Suprapubic skin (tissue), 4 donors: ENCODE results near the gene GYS2. TPM values are rescaled to one million over a fixed set of nuclear protein-coding genes. Genes with fewer than 3 reads are reported as not detected.

Source experiments
- DNase-seq, 2 donors: peaks; one replicate each; pipeline ENCODE4 v3.0.0-alpha.2; 2019; ENCODE audit warnings: low spot score in 2 of 2
- H3K27ac ChIP-seq: fragments of 200-600 bp; sonication (generic); one replicate; pipeline ENCODE4 v1.5.1; 2019
- H3K27me3 ChIP-seq: fragments of 200-600 bp; sonication (generic); one replicate; pipeline ENCODE4 v1.5.1; 2019
- H3K36me3 ChIP-seq: fragments of 200-600 bp; sonication (generic); one replicate; pipeline ENCODE4 v1.5.1; 2019
- H3K4me1 ChIP-seq: fragments of 200-600 bp; sonication (generic); one replicate; pipeline ENCODE4 v1.5.1; 2019
- H3K4me3 ChIP-seq: fragments of 200-600 bp; sonication (generic); one replicate; pipeline ENCODE4 v1.5.1; 2019; ENCODE audit warnings: mild to moderate bottlenecking
- H3K9me3 ChIP-seq: fragments of 200-600 bp; sonication (generic); one replicate; pipeline ENCODE4 v1.5.1; 2019
- EP300 ChIP-seq: sonication (generic); formaldehyde crosslinking; IDR thresholded peaks from one replicate; pipeline ENCODE4 v1.6.1; 2017; ENCODE audit warnings: antibody characterized with exemption
- POLR2A ChIP-seq, 2 donors: fragments of 450-650 bp; IDR thresholded peaks; one replicate each; pipeline ENCODE4 v1.6.1; 2017; ENCODE audit warnings: antibody characterized with exemption in 2 of 2, mild to moderate bottlenecking in 2 of 2, moderate library complexity in 2 of 2
- POLR2AphosphoS5 ChIP-seq, 3 donors: sonication (generic); formaldehyde crosslinking; IDR thresholded peaks; one replicate each; pipeline ENCODE4 v1.6.1; 2017; ENCODE audit warnings: antibody characterized with exemption in 3 of 3
- WGBS: methylation state at CpG from one replicate; pipeline ENCODE4 v1.1.5; 2018; 5-methylcytosine and 5-hydroxymethylcytosine counted together
- total RNA-seq, 4 donors: library from RNA; depleted of rRNA; stranded (reverse); fragments of >200 nt; gene quantifications; one replicate each; pipeline ENCODE4 v1.1.0, GENCODE V29; 2016
- TF ChIP-seq, protein P1 (sequence below), 2 donors: fragments of 200-600 bp in 1 of 2; fragments of 450-650 bp in 1 of 2; sonication (generic) in 1 of 2; IDR thresholded peaks; one replicate each; pipeline ENCODE4 v1.5.1; 2016 to 2019; ENCODE audit warnings: antibody characterized with exemption in 2 of 2, mild to moderate bottlenecking in 1 of 2, moderate library complexity in 1 of 2

The GYS2 gene
- total RNA-seq, 4 donors from 2014 or later: 0.32 TPM; not detected in 3

DNA sequence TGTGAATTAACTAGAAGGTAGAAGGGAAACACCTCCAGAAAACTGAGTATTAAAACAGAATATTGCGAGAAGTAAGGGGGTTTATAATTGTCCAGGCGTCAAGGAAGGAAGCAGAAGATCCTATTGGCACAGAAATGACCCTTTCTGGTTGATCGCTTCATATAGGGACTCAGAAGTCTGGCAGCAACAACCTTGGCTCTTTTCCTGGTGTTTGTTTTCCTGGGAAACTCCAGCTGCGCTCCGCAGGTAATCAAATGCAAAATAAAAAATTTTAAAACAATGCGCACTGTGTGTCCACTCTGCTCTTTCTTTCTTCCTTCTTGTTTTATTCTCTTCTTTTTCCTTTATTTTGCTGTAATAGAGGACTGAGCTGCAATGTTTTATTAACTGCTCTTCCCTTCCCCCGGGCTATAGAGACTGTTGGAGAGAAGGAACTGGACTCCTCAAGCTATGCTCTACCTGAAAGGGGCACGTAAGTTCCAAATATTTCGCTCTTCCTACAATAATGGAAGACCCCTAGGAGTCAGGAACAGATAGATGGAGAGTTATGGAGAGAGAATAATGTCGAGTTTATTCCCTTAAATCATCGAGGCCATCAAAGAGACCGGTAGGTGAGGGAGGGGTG, 77.8 kb downstream of the GYS2 start:
- no peaks in the 10 kb centered on the region for H3K9me3 ChIP-seq
- TF ChIP-seq, protein P1, sequence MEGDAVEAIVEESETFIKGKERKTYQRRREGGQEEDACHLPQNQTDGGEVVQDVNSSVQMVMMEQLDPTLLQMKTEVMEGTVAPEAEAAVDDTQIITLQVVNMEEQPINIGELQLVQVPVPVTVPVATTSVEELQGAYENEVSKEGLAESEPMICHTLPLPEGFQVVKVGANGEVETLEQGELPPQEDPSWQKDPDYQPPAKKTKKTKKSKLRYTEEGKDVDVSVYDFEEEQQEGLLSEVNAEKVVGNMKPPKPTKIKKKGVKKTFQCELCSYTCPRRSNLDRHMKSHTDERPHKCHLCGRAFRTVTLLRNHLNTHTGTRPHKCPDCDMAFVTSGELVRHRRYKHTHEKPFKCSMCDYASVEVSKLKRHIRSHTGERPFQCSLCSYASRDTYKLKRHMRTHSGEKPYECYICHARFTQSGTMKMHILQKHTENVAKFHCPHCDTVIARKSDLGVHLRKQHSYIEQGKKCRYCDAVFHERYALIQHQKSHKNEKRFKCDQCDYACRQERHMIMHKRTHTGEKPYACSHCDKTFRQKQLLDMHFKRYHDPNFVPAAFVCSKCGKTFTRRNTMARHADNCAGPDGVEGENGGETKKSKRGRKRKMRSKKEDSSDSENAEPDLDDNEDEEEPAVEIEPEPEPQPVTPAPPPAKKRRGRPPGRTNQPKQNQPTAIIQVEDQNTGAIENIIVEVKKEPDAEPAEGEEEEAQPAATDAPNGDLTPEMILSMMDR (IDR thresholded peaks at IDR 0.05): no peak
- TF ChIP-seq POLR2AphosphoS5 (IDR thresholded peaks at IDR 0.05) (no peak), POLR2A (IDR thresholded peaks at IDR 0.05) (no peak), EP300 (no peak)
- peaks cover 40% of the 10 kb centered on the region for H3K27me3 ChIP-seq
- H3K4me3 ChIP-seq: peak overlapping the region; percentile 55
- H3K4me1 ChIP-seq: peaks cover 13% of the 10 kb centered on the region
- H3K27ac ChIP-seq: no peak overlapping the region
- no peaks in the 10 kb centered on the region for H3K36me3 ChIP-seq
- DNase-seq: no peak
- WGBS: 35% methylated on average over 12 of the region's 12 CpGs

DNA sequence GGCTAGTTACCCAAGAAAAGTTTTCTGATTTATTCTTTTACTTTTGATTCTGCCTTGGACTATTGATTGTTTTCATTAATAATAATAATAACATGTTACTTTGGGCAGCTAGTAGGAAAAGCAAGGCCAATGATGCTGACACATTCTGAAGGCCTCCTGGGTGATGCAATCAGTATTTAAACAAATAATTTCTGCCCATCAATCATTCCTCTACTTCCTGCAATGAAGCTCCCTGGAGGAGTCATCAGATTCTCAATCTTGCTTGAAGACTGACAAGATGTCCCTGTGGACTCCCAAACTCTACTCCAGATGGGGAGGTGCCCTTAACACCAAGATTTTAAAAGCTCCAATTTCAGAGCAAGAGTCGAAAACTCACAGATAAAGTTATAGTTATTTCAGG, 78.6 kb downstream of the GYS2 start, which contains the start of gene SPX:
Gene SPX, plus strand, starts transcription at position 244 of the 400 bp plus-strand sequence. CDS start 177 bp downstream, outside the sequence.
- Histone ChIP-seq H3K27ac (no peak within 1 kb of the TSS), H3K4me3 (peak within 1 kb of the TSS; percentile 55), H3K9me3 (no peaks in the 10 kb centered on the region), H3K36me3 (no peaks in the 10 kb centered on the region), H3K4me1 (peaks cover 13% of the 10 kb centered on the region), H3K27me3 (peaks cover 40% of the 10 kb centered on the region)
- WGBS: 92% methylated on average over 1 of the region's 1 CpG
- DNase-seq: no peak
- TF ChIP-seq POLR2A (IDR thresholded peaks at IDR 0.05) (no peak), POLR2AphosphoS5 (IDR thresholded peaks at IDR 0.05) (no peak), EP300 (no peak)
- TF ChIP-seq, protein P1 (IDR thresholded peaks at IDR 0.05): no peak

DNA sequence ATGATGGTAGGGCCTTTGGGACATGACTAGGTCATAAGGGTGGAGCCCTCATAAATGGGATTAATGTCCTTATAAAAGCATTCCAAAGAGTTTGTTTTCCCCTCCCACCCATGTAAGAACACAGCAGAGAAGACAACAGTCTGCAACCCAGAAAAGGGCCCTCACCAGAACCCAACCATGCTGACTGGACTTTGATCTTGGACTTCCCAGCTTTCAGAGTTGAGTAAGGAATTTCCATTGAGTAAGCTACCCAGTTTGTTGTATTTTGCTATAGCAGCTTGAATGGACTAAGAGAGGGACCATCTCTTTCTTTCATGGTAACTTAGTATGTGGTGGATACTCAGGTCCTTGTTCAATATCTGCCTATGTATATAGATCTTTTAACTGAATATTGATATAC, 81.5 kb downstream of the GYS2 start:
- TF ChIP-seq POLR2A (IDR thresholded peaks at IDR 0.05) (no peak), EP300 (no peak), POLR2AphosphoS5 (IDR thresholded peaks at IDR 0.05) (no peak)
- TF ChIP-seq, protein P1 (IDR thresholded peaks at IDR 0.05): no peak
- Histone ChIP-seq H3K4me1 (peaks cover 13% of the 10 kb centered on the region), H3K4me3 (no peak overlapping the region), H3K36me3 (no peaks in the 10 kb centered on the region), H3K27ac (no peak overlapping the region), H3K27me3 (peaks cover 20% of the 10 kb centered on the region), H3K9me3 (no peaks in the 10 kb centered on the region)
- no peak for DNase-seq

DNA sequence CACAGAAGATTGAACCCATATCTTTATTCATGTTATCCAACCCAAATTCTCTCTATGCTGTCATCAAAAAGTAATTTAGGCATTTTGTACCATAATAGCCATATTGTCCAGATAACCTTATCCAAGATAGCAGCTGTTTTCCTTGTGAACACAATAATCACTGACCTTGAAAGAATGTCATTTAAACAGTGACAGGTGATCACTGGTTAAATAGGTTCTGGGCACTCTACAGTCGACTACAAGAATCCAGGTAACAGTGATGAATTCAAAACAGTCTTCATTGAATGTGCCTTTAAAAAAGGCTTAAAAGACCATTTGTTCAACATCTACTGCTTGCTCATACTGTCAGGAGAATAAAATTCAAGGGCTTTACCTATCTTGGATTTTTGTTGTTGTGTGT, 83.1 kb downstream of the GYS2 start:
- Histone ChIP-seq H3K27me3 (peaks cover 6% of the 10 kb centered on the region), H3K4me3 (no peak overlapping the region), H3K4me1 (no peaks in the 10 kb centered on the region), H3K27ac (no peak overlapping the region), H3K9me3 (no peaks in the 10 kb centered on the region), H3K36me3 (peaks cover 10% of the 10 kb centered on the region)
- TF ChIP-seq POLR2A (IDR thresholded peaks at IDR 0.05) (no peak), POLR2AphosphoS5 (IDR thresholded peaks at IDR 0.05) (no peak), EP300 (no peak)
- TF ChIP-seq, protein P1 (IDR thresholded peaks at IDR 0.05): no peak
- no peak for DNase-seq
- WGBS: 75% methylated on average over 1 of the region's 1 CpG

DNA sequence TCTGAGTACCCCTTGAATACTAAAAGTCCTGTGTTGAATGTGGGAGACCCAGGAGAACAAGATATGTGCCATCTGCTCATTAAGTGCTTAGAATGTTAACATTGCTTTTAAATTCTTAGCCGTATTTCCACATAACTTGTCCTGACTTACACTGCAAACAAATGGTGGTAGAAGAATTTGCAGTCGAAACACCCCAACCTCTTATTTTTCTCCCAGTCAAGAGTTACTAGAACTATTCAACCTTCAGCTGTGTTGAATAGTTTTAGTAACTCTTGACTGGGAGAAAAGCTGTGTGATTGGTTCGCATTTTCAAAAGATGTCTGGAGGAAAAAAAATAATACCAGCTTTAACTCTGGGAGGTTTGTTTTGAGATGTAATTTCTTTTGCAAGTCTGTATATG, 86.2 kb downstream of the GYS2 start:
- Histone ChIP-seq H3K4me1 (no peaks in the 10 kb centered on the region), H3K4me3 (no peak overlapping the region), H3K27me3 (no peaks in the 10 kb centered on the region), H3K27ac (no peak overlapping the region), H3K9me3 (no peaks in the 10 kb centered on the region), H3K36me3 (peaks cover 29% of the 10 kb centered on the region)
- TF ChIP-seq EP300 (no peak), POLR2AphosphoS5 (IDR thresholded peaks at IDR 0.05) (no peak), POLR2A (IDR thresholded peaks at IDR 0.05) (no peak)
- TF ChIP-seq, protein P1 (IDR thresholded peaks at IDR 0.05): no peak
- no peak for DNase-seq
- WGBS: 87% methylated on average over 3 of the region's 3 CpGs
